Breast epithelium (tissue), 3 donors: ENCODE data around the gene DNASE1L1.
"Not testable (repeated sequence)": the region's sequence is repeated elsewhere in the genome, so short reads cannot be mapped to it uniquely, and the experiment has no call there.

Experiments used
- POLR2A ChIP-seq: fragments of 450-650 bp; IDR thresholded peaks from one replicate; pipeline ENCODE4 v1.6.1; 2016; ENCODE audit warnings: antibody characterized with exemption, mild to moderate bottlenecking, moderate library complexity
- TF ChIP-seq, protein P1 (sequence below), 3 donors: fragments of 450-650 bp; IDR thresholded peaks; one replicate each; pipeline ENCODE4 v1.5.1; 2016 to 2017; ENCODE audit warnings: antibody characterized with exemption in 3 of 3, mild to moderate bottlenecking in 3 of 3, moderate library complexity in 3 of 3

DNA sequence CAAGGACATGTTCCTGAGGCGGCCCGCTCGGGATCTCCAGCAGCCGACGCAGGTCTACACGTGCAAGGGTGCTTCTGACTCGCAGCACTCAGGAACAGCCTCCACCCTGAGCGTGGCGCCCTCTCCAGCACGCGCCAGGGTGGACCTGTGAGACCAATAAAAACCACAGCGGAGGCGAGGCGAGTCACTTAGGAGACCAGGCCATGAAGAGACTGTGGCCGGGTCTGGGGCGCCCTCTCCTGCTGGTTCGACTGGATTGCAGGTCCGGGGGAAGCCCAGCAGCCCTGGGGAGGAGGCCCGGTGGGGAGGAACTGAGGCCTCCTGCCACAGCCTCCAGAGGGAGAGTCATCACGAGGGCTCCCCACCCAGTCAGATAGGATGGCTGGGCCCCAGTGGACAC, 21.0 kb downstream of the DNASE1L1 start:
- TF ChIP-seq POLR2A, result not testable (repeated sequence)
- TF ChIP-seq, protein P1, sequence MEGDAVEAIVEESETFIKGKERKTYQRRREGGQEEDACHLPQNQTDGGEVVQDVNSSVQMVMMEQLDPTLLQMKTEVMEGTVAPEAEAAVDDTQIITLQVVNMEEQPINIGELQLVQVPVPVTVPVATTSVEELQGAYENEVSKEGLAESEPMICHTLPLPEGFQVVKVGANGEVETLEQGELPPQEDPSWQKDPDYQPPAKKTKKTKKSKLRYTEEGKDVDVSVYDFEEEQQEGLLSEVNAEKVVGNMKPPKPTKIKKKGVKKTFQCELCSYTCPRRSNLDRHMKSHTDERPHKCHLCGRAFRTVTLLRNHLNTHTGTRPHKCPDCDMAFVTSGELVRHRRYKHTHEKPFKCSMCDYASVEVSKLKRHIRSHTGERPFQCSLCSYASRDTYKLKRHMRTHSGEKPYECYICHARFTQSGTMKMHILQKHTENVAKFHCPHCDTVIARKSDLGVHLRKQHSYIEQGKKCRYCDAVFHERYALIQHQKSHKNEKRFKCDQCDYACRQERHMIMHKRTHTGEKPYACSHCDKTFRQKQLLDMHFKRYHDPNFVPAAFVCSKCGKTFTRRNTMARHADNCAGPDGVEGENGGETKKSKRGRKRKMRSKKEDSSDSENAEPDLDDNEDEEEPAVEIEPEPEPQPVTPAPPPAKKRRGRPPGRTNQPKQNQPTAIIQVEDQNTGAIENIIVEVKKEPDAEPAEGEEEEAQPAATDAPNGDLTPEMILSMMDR (IDR thresholded peaks at IDR 0.05), result not testable (repeated sequence)
